GM12892 (cell line): ENCODE measurements around the gene ZNF699.

Experiments used
- DNase-seq: peaks from one replicate; pipeline ENCODE4 v3.0.0; 2011; ENCODE audit not compliant: insufficient read length
- FAIRE-seq: peaks from 2 replicates; lab custom pipeline; 2011; peaks lifted over from hg19 to GRCh38; lab: Jason Lieb, UNC
- POLR2A ChIP-seq: IDR thresholded peaks from 2 replicates; pipeline ENCODE4 v1.6.1; 2011; ENCODE audit warnings: low read depth, low read length, control low read depth
- POLR2AphosphoS5 ChIP-seq: IDR thresholded peaks from 2 replicates; pipeline ENCODE4 v1.6.1; 2011; ENCODE audit warnings: low read depth, low read length, control low read depth
- TAF1 ChIP-seq: IDR thresholded peaks from 2 replicates; pipeline ENCODE4 v1.6.1; 2011; ENCODE audit warnings: low read depth, mild to moderate bottlenecking, control low read depth, low read length, borderline replicate concordance

The ZNF699 gene

GRCh38 chr19:9250630-9251029 lies 59.0 kb downstream of the ZNF699 start, which contains the start of gene OR7E24:
TSS of gene OR7E24 (plus strand) at chr19:9250930. CDS start at chr19:9251044, 114 bp downstream.
- no peak for DNase-seq
- no peak for FAIRE-seq
- TF ChIP-seq POLR2AphosphoS5, result no peak
- no peak for TF ChIP-seq TAF1
- no peak for TF ChIP-seq POLR2A
